AG04449 (cell line): ENCODE measurements around the gene DXO.
"Not testable (repeated sequence)": the region's sequence is repeated elsewhere in the genome, so short reads cannot be mapped to it uniquely, and the experiment has no call there.

Experiments
- CTCF ChIA-PET: fragments of 350-600 bp; formaldehyde crosslinking; extraction: SDS; loops from one replicate; lab custom pipeline; 2021; ENCODE audit warnings: antibody characterized with exemption; lab: Yijun Ruan, JAX
- POLR2A ChIA-PET: fragments of 400-600, 350-600 bp; formaldehyde crosslinking; extraction: SDS; loops from one replicate; lab custom pipeline; 2020; ENCODE audit warnings: antibody characterized with exemption, inconsistent platforms; lab: Yijun Ruan, JAX
- DNase-seq: peaks from one replicate; pipeline ENCODE4 v3.0.0-alpha.2; 2010; ENCODE audit warnings: low read depth, low spot score
- H3K4me3 ChIP-seq: 2 replicates; pipeline ENCODE4 v1.5.1; 2011; ENCODE audit warnings: low read depth, mild to moderate bottlenecking, control low read depth, low read length
- TF ChIP-seq, protein P1 (sequence below): IDR thresholded peaks from one replicate; pipeline ENCODE4 v1.5.1; 2011; ENCODE audit warnings: mild to moderate bottlenecking, moderate library complexity, low read length, control low read depth, inconsistent platforms; ENCODE audit not compliant: insufficient read depth; ENCODE audit errors: missing control alignments

DXO gene

DNA sequence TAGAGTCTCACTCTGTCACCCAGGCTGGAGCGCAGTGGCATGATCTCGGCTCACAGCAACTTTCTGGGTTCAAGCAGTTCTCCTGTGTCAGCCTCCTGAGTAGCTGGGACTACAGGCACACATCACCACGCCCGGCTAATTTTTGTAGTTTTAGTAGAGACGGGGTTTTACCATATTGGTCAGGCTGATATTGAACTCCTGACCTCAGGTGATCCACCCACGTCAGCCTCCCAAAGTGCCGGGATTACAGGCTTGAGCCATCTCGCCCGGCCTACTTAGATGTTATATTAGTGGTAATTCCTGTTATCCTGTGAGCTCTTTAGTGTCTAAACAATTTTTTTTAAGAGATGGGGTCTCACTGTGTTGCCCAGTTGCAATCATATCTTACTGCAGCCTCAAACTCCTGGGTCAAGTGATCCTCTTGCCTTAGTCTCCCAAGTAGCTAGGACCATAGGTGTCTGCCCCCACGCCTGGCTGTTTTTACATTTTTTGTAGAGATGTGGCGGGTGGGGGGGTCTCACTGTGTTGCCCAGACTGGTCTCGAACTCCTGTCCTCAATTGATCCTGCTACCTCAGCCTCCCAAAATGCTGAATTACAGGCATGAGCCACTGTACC lies 6.0 kb upstream of the DXO start:
- no peak overlapping the region for H3K4me3 ChIP-seq
- TF ChIP-seq, protein P1, sequence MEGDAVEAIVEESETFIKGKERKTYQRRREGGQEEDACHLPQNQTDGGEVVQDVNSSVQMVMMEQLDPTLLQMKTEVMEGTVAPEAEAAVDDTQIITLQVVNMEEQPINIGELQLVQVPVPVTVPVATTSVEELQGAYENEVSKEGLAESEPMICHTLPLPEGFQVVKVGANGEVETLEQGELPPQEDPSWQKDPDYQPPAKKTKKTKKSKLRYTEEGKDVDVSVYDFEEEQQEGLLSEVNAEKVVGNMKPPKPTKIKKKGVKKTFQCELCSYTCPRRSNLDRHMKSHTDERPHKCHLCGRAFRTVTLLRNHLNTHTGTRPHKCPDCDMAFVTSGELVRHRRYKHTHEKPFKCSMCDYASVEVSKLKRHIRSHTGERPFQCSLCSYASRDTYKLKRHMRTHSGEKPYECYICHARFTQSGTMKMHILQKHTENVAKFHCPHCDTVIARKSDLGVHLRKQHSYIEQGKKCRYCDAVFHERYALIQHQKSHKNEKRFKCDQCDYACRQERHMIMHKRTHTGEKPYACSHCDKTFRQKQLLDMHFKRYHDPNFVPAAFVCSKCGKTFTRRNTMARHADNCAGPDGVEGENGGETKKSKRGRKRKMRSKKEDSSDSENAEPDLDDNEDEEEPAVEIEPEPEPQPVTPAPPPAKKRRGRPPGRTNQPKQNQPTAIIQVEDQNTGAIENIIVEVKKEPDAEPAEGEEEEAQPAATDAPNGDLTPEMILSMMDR, result no peak
- no peak for DNase-seq
- POLR2A ChIA-PET, result no interaction called here
- CTCF ChIA-PET, result no interaction called here

DNA sequence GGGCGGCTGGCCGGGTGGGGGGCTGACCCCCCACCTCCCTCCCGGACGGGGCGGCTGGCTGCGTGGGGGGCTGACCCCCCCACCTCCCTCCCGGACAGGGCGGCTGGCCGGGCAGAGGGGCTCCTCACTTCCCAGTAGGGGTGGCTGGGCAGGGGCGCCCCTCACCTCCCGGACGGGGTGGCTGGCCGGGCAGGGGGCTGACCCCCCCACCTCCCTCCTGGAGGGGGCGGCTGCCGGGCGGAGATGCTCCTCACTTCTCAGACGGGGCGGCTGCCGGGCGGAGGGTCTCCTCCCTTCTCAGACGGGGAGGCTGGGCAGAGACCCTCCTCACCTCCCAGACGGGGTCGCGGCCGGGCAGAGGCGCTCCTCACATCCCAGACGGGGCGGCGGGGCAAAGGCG lies 4.1 kb upstream of the DXO start:
- H3K4me3 ChIP-seq, DNase-seq, CTCF ChIA-PET, POLR2A ChIA-PET: not testable (repeated sequence)

DNA sequence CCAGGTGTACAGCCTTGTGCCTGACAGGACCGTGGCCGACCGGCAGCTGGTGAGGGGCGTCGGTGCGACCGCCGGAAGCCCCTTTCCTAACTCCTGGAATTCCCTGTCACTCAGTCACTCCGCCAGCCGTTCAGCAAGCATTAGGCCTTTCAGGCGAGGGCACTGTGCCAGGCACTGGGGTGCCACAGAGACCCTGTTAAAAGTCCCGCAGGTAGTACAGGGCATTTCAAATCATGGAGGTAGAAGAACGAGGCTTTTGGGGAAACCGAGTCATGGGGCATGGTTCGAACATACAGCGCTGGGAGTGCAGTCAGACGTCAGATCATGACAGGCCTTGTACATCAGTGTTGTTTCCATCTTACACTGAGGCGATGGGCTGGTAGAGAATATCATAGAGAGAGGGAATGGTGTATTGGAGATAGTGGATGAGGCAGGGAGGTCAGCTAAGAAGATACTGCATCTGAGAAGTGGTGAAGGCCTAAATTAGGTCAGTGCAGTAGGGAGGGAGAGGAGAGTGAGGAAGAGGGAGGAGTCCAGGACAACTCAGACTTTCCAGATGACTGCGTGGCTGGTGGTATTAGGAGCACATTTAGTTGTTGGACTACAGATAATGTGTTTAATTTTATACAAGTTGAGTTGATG lies 892 bp upstream of the DXO start:
- H3K4me3 ChIP-seq, result peak overlapping the region; percentile 98
- TF ChIP-seq, protein P1, result no peak
- no peak for DNase-seq
- ChIA-PET POLR2A (interaction anchor here (0.9 to 2.1 kb wide), 6 partner anchors 11 to 224 kb away, joined by 3 to 16 read pairs (median 5); partner anchors contain the start of genes ATF6B, NELFE and SKIC2), CTCF (interaction anchor here (1.1 to 1.8 kb wide), 3 partner anchors 9 to 21 kb away, joined by 3 to 5 read pairs (median 4); partner anchors contain the start of gene SKIC2)

DNA sequence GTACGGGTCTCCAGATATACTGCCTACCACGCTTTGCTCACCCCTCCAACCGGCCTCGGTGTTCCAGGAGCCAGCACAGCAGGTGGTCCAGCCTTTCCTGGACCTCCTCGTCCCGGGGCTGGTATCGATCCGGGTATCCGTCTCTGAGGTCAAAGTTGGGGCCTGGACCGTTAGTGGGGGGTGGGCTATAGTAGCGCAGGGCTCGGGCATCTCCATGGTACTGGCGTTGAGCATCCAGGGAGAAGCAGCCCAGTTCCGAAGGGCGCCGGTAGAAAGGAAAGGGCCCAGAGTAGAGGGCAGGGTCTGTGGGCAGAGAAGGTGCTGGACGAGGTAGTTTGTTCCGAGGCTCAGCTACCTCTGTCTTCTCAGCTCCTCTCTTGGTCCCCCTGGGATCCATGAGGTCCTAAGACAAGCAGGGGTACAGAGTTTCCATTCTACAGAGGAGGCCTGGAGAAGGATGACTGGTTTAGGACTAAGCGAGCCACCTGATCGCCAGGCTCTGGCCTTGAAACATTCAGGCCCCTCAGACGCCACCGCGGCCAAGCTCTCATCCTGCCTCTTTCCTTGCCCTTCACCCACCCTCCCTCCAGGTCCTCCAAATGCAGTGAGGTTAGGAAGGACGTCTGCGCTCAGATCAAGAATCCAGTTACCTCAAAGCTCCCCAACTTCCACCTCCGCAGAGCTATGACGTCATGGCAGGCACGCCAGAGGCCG lies 502 bp downstream of the DXO start:
- no peak for DNase-seq
- ChIA-PET POLR2A (interaction anchor here (0.8 to 2.1 kb wide), 10 partner anchors 10 to 218 kb away, joined by 3 to 16 read pairs (median 4); partner anchors contain the start of genes ATF6B, EGFL8, EHMT2 and NELFE), CTCF (interaction anchor here (0.7 to 1.8 kb wide), 4 partner anchors 8 to 77 kb away, joined by 3 to 9 read pairs (median 4); partner anchors contain the start of genes NELFE and SKIC2)
- TF ChIP-seq, protein P1, result no peak
- H3K4me3 ChIP-seq, result peak overlapping the region; percentile 98

DNA sequence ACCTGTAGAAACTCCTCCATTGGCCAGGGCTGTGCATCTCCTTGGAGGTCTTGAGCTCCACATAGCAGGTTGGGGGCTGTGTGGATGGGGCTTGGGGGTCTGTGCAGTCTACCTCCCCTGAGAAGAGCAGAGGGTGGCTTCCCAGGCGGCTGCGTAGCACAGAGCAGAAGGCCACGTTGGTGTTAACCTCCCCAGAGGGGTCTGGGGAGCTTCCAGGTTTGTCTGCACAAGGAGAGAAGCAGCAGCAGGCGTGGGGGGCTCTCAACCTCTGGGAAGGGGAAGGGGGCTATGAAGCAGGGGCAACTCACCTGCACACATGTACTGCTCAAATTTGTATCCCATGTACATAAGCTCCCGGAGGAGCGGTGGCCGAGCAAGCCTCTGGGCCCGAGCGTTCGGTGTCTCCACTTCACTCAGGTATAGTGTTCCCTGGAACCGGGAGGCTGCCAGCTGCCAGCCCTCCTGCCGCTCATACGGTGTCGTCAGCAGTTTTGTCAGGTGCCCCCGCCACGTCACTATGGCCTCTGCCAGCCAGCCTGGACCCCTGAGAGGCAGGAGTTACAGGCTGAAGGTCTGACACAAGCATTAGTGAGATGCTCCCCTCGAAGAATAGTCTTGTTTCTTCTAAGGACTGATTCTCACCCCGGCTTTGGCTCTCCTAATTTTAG lies 1.2 kb downstream of the DXO start:
- peak overlapping the region; percentile 98 for H3K4me3 ChIP-seq
- no peak for DNase-seq
- ChIA-PET CTCF (interaction anchor here (0.8 to 2.3 kb wide), 6 partner anchors 7 to 225 kb away, joined by 3 to 15 read pairs (median 6); partner anchors contain the start of genes NELFE and SKIC2), POLR2A (interaction anchor here (1.8 to 2.1 kb wide), 3 partner anchors 9 to 158 kb away, joined by 5 to 16 read pairs (median 5); partner anchors contain the start of genes ATF6B, NELFE and SKIC2)
- TF ChIP-seq, protein P1, result no peak
